Measurements from ENCODE around the gene FSTL4.

FSTL4 gene

DNA sequence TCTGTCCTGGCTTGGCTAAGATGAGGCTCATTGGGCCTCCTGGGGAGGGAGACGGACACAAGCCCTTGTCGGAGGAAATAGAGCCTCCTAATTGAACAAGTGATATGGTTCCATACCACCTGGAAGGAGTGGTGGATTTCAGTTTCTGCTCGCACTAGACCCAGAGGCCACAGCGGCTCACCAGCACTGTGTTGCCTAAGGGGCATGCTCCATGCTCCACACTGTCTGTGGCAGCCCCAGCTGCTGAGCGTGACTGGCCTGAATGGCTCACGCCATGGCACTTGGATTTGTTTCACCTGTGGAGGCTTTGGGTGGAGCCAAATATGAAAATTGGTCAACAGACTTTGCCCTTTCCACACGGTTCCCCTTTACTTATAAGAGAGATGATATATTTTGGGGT, 379.4 kb downstream of the FSTL4 start:
- TF ChIP-seq, protein P1, sequence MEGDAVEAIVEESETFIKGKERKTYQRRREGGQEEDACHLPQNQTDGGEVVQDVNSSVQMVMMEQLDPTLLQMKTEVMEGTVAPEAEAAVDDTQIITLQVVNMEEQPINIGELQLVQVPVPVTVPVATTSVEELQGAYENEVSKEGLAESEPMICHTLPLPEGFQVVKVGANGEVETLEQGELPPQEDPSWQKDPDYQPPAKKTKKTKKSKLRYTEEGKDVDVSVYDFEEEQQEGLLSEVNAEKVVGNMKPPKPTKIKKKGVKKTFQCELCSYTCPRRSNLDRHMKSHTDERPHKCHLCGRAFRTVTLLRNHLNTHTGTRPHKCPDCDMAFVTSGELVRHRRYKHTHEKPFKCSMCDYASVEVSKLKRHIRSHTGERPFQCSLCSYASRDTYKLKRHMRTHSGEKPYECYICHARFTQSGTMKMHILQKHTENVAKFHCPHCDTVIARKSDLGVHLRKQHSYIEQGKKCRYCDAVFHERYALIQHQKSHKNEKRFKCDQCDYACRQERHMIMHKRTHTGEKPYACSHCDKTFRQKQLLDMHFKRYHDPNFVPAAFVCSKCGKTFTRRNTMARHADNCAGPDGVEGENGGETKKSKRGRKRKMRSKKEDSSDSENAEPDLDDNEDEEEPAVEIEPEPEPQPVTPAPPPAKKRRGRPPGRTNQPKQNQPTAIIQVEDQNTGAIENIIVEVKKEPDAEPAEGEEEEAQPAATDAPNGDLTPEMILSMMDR (IDR thresholded peaks at IDR 0.05): no peak

DNA sequence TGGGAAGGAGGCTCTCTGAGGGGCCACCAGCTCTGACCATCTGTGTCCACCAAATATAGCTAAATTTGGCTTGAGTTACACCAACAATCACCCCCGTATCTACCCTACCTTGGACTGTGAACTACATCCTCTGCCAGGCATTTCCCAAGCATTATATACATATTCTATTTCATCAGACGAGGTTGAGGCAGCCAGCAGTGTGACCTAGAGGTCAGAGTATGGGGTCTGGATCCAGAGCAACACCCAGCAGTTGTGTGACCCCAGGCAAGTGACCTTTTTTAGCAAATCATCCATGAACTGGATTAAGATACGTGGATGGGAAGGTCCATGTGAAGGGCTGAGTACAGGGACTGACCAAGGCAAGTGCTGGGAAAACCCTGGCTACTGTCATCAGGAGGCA, 379.9 kb downstream of the FSTL4 start:
- TF ChIP-seq, protein P1 (IDR thresholded peaks at IDR 0.05): no peak

DNA sequence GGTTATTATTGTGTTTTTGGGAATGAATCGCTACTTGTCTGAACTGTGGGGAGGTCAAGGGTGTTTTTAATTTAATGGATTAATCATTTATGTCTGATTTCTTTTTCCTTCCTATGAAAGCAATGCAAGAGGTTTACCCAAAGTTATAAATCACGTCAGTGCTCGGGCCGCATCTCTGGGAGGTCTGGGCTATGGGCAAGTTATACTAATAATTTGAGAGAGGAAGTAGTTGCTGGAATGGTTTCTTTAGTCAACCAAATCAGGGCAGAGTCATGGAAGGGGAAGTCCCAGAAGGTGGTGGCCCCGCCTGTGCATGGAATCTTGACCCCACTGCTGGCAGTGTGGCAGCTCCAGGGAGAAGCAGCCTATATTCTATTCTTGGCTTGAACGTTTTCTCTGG, 380.3 kb downstream of the FSTL4 start:
- TF ChIP-seq, protein P1 (IDR thresholded peaks at IDR 0.05): no peak

DNA sequence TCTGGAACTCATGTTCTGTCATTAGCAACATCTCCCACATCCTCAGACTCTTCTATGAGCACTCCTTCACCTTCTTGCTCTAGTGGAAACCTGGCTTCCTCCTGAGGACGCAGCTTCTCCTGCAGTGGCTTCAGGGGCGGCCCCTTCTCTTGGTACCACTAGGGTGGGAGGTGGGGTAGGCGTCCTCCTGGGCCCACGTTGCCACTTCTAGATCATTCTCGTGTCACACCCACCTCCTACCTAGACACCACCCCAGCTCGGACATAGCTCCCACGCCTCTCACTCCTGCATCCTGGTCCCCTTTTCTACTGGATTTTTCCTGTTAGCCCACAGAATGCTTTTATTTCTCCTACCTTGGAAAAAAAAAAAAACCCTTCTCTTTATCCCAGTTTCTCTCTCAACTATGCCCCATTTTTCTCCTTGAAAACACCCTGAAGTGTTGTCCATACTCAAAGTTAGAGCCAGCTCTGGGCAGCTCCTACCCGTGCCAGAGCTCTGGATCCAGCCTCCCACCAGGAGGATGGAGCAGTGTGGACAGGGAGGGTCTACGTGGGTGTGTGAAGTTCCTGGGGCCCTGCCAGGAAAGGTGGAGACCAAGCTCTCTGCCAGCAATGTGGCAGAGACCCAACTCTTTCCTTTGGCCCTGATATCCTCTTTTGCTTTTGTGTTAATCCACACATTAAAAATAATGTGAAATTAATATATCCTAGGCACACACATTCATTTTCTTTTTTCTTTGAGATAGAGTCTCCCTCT, 381.3 kb downstream of the FSTL4 start:
- TF ChIP-seq, protein P1 (IDR thresholded peaks at IDR 0.05): no peak

DNA sequence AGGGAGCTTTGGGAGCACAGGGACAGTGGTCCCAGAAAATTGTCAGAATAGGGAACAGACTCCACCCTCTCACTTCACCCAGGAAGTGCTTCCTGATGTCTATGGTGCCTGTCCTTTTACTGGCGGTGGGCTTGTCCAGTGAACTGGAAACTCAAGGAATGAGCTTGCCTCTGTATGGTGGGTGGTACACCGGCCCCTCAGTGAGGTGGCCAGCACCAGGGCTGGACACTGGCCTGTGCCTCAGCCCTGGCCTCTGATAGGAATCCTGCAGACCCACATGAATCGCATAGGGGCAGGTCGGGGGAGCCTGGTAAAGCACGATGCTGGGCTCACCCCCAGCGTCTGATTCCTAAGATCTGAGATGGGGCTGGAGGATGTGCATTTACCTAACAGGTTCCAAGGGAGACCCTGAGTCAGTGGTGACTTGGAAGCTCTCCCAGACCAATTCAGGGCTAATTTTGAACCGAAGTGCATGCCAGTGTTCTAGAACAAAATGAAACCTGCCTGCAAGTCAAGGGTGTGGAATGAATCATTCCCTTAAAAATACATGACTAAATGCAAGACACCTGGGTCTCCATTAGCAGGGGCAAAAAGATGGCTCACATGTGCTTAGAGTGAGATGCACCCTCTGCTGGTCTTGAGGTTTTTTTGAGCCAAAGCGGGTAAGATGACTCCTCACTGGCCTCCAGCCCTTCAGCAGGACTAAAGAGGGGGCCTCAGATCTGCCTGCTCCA, 382.2 kb downstream of the FSTL4 start:
- TF ChIP-seq, protein P1 (IDR thresholded peaks at IDR 0.05): no peak

DNA sequence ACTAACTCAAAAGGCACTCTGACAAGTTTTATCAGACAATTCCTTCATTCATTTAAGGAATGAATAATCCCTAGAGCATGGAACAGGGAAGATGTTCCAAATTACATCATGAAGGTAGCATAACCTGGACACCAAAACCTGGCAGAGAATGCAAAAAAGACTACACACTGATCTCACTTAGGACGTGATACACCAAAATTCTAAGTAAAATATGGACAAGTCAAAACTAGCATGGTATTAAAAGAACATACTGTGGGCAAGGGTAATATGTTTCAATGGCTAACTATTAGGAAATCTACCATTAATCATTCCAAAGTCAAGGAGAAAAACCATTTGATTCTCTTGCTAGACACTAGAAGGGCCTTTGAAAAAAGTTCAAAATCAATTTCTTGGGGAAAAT, 384.0 kb downstream of the FSTL4 start:
- TF ChIP-seq, protein P1 (IDR thresholded peaks at IDR 0.05): no peak

DNA sequence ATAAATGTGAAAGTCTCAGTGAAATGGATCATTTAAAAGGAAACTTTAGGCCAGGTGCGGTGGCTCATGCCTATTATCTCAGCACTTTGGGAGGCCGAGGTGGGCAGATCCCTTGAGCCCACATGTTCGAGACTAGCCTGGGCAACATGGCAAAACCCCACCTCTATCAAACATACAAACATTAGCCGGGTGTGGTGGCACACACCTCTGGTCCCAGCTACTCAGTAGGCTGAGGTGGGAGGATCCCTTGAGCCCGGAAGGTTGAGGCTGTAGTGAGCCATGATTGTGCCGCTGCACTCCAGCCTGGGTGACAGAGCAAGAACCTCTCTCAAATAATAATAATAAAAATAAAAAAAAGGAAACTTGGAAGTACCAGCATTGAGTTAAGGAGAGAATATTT, 384.4 kb downstream of the FSTL4 start:
- TF ChIP-seq, protein P1 (IDR thresholded peaks at IDR 0.05): no peak

Data from LNCAP (cell line).